Measurements from ENCODE around the gene ZSCAN26.

ZSCAN26 gene

DNA sequence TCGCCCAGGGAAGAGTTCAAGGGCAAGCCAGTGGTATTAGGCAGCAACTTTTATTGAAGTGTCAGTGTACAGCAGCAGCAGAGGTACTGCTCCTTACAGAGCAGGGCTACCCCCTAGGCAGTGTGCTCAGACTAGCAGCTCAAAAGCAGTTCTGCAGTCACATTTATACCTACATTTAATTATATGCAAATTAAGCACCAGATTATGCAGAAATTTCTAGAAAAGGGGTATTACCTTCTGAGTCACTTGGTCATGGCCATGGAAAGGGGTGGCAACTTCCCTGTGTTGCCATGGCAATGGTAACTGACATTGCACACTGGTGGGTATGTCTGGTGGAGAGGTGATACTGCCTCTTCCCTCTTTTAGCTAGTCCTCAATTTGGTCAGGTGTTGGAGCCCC is 12.8 kb upstream of the ZSCAN26 start:
- H3K9me2 ChIP-seq (replicated peaks; ENCODE audit: insufficient read depth, low read length) = no peaks in the 10 kb centered on the region
- H3K4me2 ChIP-seq (ENCODE audit: low read depth, low read length, poor library complexity, severe bottlenecking) = no peak overlapping the region
- H3F3A ChIP-seq (ENCODE audit: insufficient read depth) = no peaks in the 10 kb centered on the region
- peaks cover 19% of the 10 kb centered on the region for H3K79me2 ChIP-seq (ENCODE audit: insufficient read depth, low read length)
- H3K36me3 ChIP-seq (ENCODE audit: low read length) = no peaks in the 10 kb centered on the region
- no peak overlapping the region for H3K9ac ChIP-seq (ENCODE audit: low read length)
- no peak overlapping the region for H2AFZ ChIP-seq (ENCODE audit: low read depth, low read length, severe bottlenecking)
- H3K4me3 ChIP-seq (ENCODE audit: insufficient read depth, low read length, poor library complexity, severe bottlenecking) = no peak overlapping the region
- no peaks in the 10 kb centered on the region for H4K20me1 ChIP-seq (ENCODE audit: low read depth, low read length)
- H3K27ac ChIP-seq (ENCODE audit: low read depth, low read length) = no peak overlapping the region
- TF ChIP-seq CTCF (IDR thresholded peaks at IDR 0.05; ENCODE audit: insufficient read depth, low read length, poor library complexity, severe bottlenecking) = no peak
- TF ChIP-seq EZH2phosphoT487 (conservative IDR thresholded peaks at IDR 0.05; ENCODE audit: low read length) = no peak
- no peaks in the 10 kb centered on the region for H3K27me3 ChIP-seq (ENCODE audit: low read length)
- H3K9me3 ChIP-seq (ENCODE audit: insufficient read depth, low read length) = no peaks in the 10 kb centered on the region

GRCh38 chr6:28257042-28257441 is 9.9 kb upstream of the ZSCAN26 start:
- no peak overlapping the region for H2AFZ ChIP-seq (ENCODE audit: low read depth, low read length, severe bottlenecking)
- H3K79me2 ChIP-seq (ENCODE audit: insufficient read depth, low read length) = peaks cover under 1% of the 10 kb centered on the region; the same call in 1 of the 2 replicates
- no peaks in the 10 kb centered on the region for H3K9me3 ChIP-seq (ENCODE audit: insufficient read depth, low read length)
- no peaks in the 10 kb centered on the region for H4K20me1 ChIP-seq (ENCODE audit: low read depth, low read length)
- H3K9me2 ChIP-seq (replicated peaks; ENCODE audit: insufficient read depth, low read length) = no peaks in the 10 kb centered on the region
- H3F3A ChIP-seq (ENCODE audit: insufficient read depth) = no peaks in the 10 kb centered on the region
- no peaks in the 10 kb centered on the region for H3K36me3 ChIP-seq (ENCODE audit: low read length)
- H3K4me3 ChIP-seq (ENCODE audit: insufficient read depth, low read length, poor library complexity, severe bottlenecking) = no peak overlapping the region
- no peak overlapping the region for H3K4me2 ChIP-seq (ENCODE audit: low read depth, low read length, poor library complexity, severe bottlenecking)
- H3K9ac ChIP-seq (ENCODE audit: low read length) = no peak overlapping the region
- H3K27me3 ChIP-seq (ENCODE audit: low read length) = no peaks in the 10 kb centered on the region
- H3K27ac ChIP-seq (ENCODE audit: low read depth, low read length) = no peak overlapping the region
- TF ChIP-seq CTCF (IDR thresholded peaks at IDR 0.05; ENCODE audit: insufficient read depth, low read length, poor library complexity, severe bottlenecking) = no peak
- TF ChIP-seq EZH2phosphoT487 (conservative IDR thresholded peaks at IDR 0.05; ENCODE audit: low read length) = no peak

DNA sequence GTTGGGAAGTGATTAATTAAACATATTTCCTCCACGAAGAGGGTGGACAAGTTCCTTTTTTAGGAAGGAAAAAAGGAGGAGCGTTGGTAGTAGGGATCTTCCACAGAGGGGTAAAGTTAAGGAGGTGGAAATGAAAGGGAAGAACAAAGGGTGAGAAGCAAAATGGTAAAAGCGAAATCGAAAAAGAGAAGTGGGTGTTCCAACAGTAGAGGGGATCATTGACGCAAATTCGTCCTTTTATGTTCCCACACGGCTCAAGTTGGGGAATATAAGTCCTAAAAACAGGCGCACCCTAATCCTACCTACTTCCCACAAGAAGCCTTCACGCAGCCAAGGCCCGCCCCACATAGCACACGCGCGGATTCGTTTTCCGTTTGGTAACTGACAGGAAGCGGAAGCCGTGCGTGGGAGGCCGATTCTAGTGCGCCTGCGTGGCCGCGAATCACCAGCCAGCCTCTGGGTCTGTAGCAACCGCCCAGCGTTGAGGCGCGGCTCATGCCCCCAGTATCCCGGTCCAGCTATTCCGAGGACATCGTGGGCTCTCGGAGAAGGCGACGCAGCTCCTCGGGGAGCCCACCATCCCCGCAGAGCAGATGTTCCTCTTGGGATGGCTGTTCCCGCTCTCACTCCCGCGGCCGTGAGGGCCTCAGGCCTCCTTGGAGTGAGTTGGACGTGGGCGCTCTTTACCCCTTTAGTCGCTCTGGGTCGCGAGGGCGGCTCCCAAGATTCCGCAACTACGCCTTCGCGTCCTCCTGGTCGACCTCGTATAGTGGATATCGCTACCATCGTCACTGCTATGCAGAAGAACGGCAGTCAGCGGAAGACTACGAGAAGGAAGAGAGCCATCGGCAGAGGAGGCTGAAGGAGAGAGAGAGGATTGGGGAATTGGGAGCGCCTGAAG is 7.8 kb upstream of the ZSCAN26 start, which contains the start of gene NKAPL:
Gene NKAPL, plus strand, starts transcription at position 421 of the 901 bp plus-strand sequence. Its CDS starts 75 bp downstream, at position 496.
- H3K79me2 ChIP-seq (ENCODE audit: insufficient read depth, low read length) = no peaks in the 10 kb centered on the region
- H4K20me1 ChIP-seq (ENCODE audit: low read depth, low read length) = no peaks in the 10 kb centered on the region
- no peaks in the 10 kb centered on the region for H3K27me3 ChIP-seq (ENCODE audit: low read length)
- H2AFZ ChIP-seq (ENCODE audit: low read depth, low read length, severe bottlenecking) = no peak within 1 kb of the TSS
- no peak within 1 kb of the TSS for H3K4me2 ChIP-seq (ENCODE audit: low read depth, low read length, poor library complexity, severe bottlenecking)
- H3K9me3 ChIP-seq (ENCODE audit: insufficient read depth, low read length) = no peaks in the 10 kb centered on the region
- H3F3A ChIP-seq (ENCODE audit: insufficient read depth) = peaks cover under 1% of the 10 kb centered on the region; the same call in 1 of the 2 replicates
- H3K9ac ChIP-seq (ENCODE audit: low read length) = no peak within 1 kb of the TSS
- H3K27ac ChIP-seq (ENCODE audit: low read depth, low read length) = no peak within 1 kb of the TSS
- H3K9me2 ChIP-seq (replicated peaks; ENCODE audit: insufficient read depth, low read length) = no peaks in the 10 kb centered on the region
- no peak for TF ChIP-seq EZH2phosphoT487 (conservative IDR thresholded peaks at IDR 0.05; ENCODE audit: low read length)
- no peak for TF ChIP-seq CTCF (IDR thresholded peaks at IDR 0.05; ENCODE audit: insufficient read depth, low read length, poor library complexity, severe bottlenecking)
- no peak within 1 kb of the TSS for H3K4me3 ChIP-seq (ENCODE audit: insufficient read depth, low read length, poor library complexity, severe bottlenecking)
- no peaks in the 10 kb centered on the region for H3K36me3 ChIP-seq (ENCODE audit: low read length)
